Loucy (cell line): ENCODE results near the gene RECQL5.

Experiments
- H2AFZ ChIP-seq: fragments of 200-600 bp; sonication (generic); 2 replicates; pipeline ENCODE4 v1.6.0; 2016; ENCODE audit warnings: antibody characterized with exemption, mild to moderate bottlenecking, low read length, moderate library complexity
- H3F3A ChIP-seq: fragments of 200-600 bp; 2 replicates; pipeline ENCODE4 v1.6.0; 2016; ENCODE audit warnings: antibody characterized with exemption, low read depth, mild to moderate bottlenecking
- H3K27me3 ChIP-seq: fragments of 200-600 bp; sonication (generic); 2 replicates; pipeline ENCODE4 v1.6.1; 2014; ENCODE audit warnings: low read length, mild to moderate bottlenecking; ENCODE audit not compliant: insufficient read depth, poor library complexity, severe bottlenecking
- H3K36me3 ChIP-seq: fragments of 200-600 bp; sonication (generic); 2 replicates; pipeline ENCODE4 v1.6.1; 2016; ENCODE audit warnings: low read length; ENCODE audit not compliant: insufficient read depth
- H3K4me1 ChIP-seq: fragments of 200-600 bp; sonication (generic); 2 replicates; pipeline ENCODE4 v1.5.1; 2014; ENCODE audit warnings: low read length, mild to moderate bottlenecking; ENCODE audit not compliant: insufficient read depth, poor library complexity, severe bottlenecking
- H3K4me2 ChIP-seq: fragments of 200-600 bp; sonication (generic); 2 replicates; pipeline ENCODE4 v1.6.0; 2014; ENCODE audit warnings: antibody characterized with exemption, low read length, low read depth, mild to moderate bottlenecking; ENCODE audit not compliant: poor library complexity, severe bottlenecking
- H3K4me3 ChIP-seq: fragments of 200-600 bp; sonication (generic); 2 replicates; pipeline ENCODE4 v1.5.1; 2014; ENCODE audit warnings: low read length, mild to moderate bottlenecking, mixed read lengths; ENCODE audit not compliant: poor library complexity, severe bottlenecking
- H3K79me2 ChIP-seq: fragments of 200-600 bp; sonication (generic); 2 replicates; pipeline ENCODE4 v1.6.1; 2014; ENCODE audit warnings: low read length; ENCODE audit not compliant: insufficient read depth
- H3K9ac ChIP-seq: fragments of 200-600 bp; sonication (generic); 2 replicates; pipeline ENCODE4 v1.6.0; 2014; ENCODE audit warnings: mild to moderate bottlenecking, low read depth, low read length, moderate library complexity; ENCODE audit not compliant: poor library complexity, severe bottlenecking
- H3K9me2 ChIP-seq: fragments of 200-600 bp; sonication (generic); replicated peaks from 2 replicates; pipeline ENCODE4 v1.6.1; 2016; ENCODE audit warnings: low read depth, low read length, mixed read lengths
- H3K9me3 ChIP-seq: fragments of 200-600 bp; sonication (generic); 2 replicates; pipeline ENCODE4 v1.6.1; 2014; ENCODE audit warnings: mild to moderate bottlenecking, antibody characterized with exemption, low read length, low read depth; ENCODE audit not compliant: insufficient read depth
- H4K20me1 ChIP-seq: fragments of 200-600 bp; sonication (generic); 2 replicates; pipeline ENCODE4 v1.6.0; 2014; ENCODE audit warnings: antibody characterized with exemption, low read length, mild to moderate bottlenecking; ENCODE audit not compliant: insufficient read depth, poor library complexity, severe bottlenecking
- CTCF ChIP-seq: fragments of 200-600 bp; sonication (generic); conservative IDR thresholded peaks from 2 replicates; pipeline ENCODE4 v1.5.1; 2014; ENCODE audit warnings: mild to moderate bottlenecking, antibody characterized with exemption, low read length
- EZH2phosphoT487 ChIP-seq: fragments of 200-600 bp; IDR thresholded peaks from 2 replicates; pipeline ENCODE4 v1.6.1; 2018; ENCODE audit warnings: antibody characterized with exemption, mild to moderate bottlenecking, moderate library complexity, borderline replicate concordance

The RECQL5 gene

GRCh38 chr17:75684249-75684648 is 17.3 kb upstream of the RECQL5 start:
- TF ChIP-seq CTCF (no peak), EZH2phosphoT487 (no peak)
- Histone ChIP-seq H3K4me2 (no peak overlapping the region), H3K9ac (no peak overlapping the region), H3K4me3 (no peak overlapping the region), H3K79me2 (peaks cover 73% of the 10 kb centered on the region), H3K9me2 (no peaks in the 10 kb centered on the region), H3K36me3 (no peaks in the 10 kb centered on the region; the same call in 1 of the 2 replicates), H3F3A (no peaks in the 10 kb centered on the region), H2AFZ (no peak overlapping the region), H3K9me3 (no peaks in the 10 kb centered on the region), H4K20me1 (peaks cover 7% of the 10 kb centered on the region), H3K4me1 (peaks cover 19% of the 10 kb centered on the region), H3K27me3 (no peaks in the 10 kb centered on the region)

- Histone ChIP-seq H3K36me3 (peaks cover 3% of the 10 kb centered on the region; the same call in 1 of the 2 replicates), H3K4me1 (peaks cover 12% of the 10 kb centered on the region), H3K27me3 (no peaks in the 10 kb centered on the region), H3F3A (no peaks in the 10 kb centered on the region), H3K4me3 (no peak overlapping the region), H3K9ac (no peak overlapping the region), H3K4me2 (no peak overlapping the region), H2AFZ (no peak overlapping the region), H3K9me3 (no peaks in the 10 kb centered on the region), H3K9me2 (no peaks in the 10 kb centered on the region), H4K20me1 (peaks cover 3% of the 10 kb centered on the region), H3K79me2 (peaks cover 69% of the 10 kb centered on the region)
- TF ChIP-seq CTCF (no peak), EZH2phosphoT487 (no peak)
These were observed 16.6 kb upstream of the RECQL5 start for GRCh38 chr17:75683583-75683982.

GRCh38 chr17:75681289-75681688 is 14.3 kb upstream of the RECQL5 start:
- Histone ChIP-seq H3K4me1 (no peaks in the 10 kb centered on the region), H4K20me1 (no peaks in the 10 kb centered on the region), H3F3A (no peaks in the 10 kb centered on the region), H3K9ac (no peak overlapping the region), H3K36me3 (peaks cover 10% of the 10 kb centered on the region; the same call in 1 of the 2 replicates), H3K4me2 (no peak overlapping the region), H3K9me2 (no peaks in the 10 kb centered on the region), H3K79me2 (peaks cover 59% of the 10 kb centered on the region), H2AFZ (no peak overlapping the region), H3K9me3 (no peaks in the 10 kb centered on the region), H3K27me3 (no peaks in the 10 kb centered on the region), H3K4me3 (no peak overlapping the region)
- no peak for TF ChIP-seq CTCF
